ENCODE results near the gene SYCP3.

DNA sequence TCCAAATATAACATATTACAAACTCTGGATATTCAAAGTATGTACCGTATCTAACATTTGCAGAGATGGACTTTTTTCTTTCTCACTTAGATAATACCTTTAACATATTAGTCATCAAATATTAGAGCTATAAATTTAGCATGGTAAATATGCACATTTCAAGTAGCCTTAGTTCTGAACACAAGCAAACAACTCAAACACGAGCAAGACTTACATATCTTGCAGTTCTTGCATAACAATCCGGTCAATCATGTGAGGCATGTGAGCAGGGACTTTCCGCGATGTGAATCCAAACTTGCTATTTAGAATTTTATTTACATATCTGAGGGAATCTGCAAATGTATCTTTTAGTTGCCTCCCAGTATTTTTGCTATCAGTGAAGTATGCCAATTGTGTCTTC, 22.1 kb upstream of the SYCP3 start:
- TF ChIP-seq YY1 (IDR thresholded peaks at IDR 0.05; ENCODE audit: insufficient read depth, insufficient read length): no peak
- TF ChIP-seq ZNF274 (IDR thresholded peaks at IDR 0.05; ENCODE audit: low read depth, low read length): no peak
